Ishikawa (cell line): ENCODE data around the gene TMEM147.

Experiments used
- EGR1 ChIP-seq: IDR thresholded peaks from 2 replicates; pipeline ENCODE4 v1.6.1; 2012
- EP300 ChIP-seq: IDR thresholded peaks from 2 replicates; pipeline ENCODE4 v1.6.1; 2012; ENCODE audit warnings: borderline replicate concordance
- FOXM1 ChIP-seq: IDR thresholded peaks from 2 replicates; pipeline ENCODE4 v1.6.1; 2012; ENCODE audit warnings: low read depth, borderline replicate concordance
- REST ChIP-seq: IDR thresholded peaks from 2 replicates; pipeline ENCODE4 v1.6.1; 2012; ENCODE audit warnings: low read depth, mild to moderate bottlenecking
- TAF1 ChIP-seq: IDR thresholded peaks from 2 replicates; pipeline ENCODE4 v1.6.1; 2012; ENCODE audit warnings: low read depth, mild to moderate bottlenecking
- TCF12 ChIP-seq: IDR thresholded peaks from 2 replicates; pipeline ENCODE4 v1.6.1; 2012; ENCODE audit warnings: low read depth
- TEAD4 ChIP-seq: IDR thresholded peaks from 2 replicates; pipeline ENCODE4 v1.6.1; 2012
- YY1 ChIP-seq: IDR thresholded peaks from 2 replicates; pipeline ENCODE4 v1.6.1; 2012; ENCODE audit warnings: low read depth
- ZBTB7A ChIP-seq: IDR thresholded peaks from 2 replicates; pipeline ENCODE4 v1.6.1; 2012; ENCODE audit warnings: low read depth
- TF ChIP-seq, protein P1 (sequence below): IDR thresholded peaks from 2 replicates; pipeline ENCODE4 v1.6.1; 2012

DNA sequence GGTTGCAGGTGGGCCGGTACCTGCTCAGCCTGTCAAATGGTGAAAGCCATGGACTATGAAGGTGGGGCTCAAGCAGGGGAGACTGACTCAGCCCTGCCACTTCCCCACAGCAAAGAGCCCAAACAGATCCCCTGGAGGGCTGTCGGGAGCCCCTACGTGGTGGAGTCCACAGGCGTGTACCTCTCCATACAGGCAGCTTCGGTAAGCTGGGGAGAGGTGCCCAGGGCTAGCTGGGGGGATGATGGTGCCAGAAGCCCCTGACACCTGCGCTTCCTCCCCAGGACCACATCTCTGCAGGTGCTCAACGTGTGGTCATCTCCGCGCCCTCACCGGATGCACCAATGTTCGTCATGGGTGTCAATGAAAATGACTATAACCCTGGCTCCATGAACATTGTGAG lies 3.2 kb upstream of the TMEM147 start:
- no peak for TF ChIP-seq REST
- TF ChIP-seq, protein P1, sequence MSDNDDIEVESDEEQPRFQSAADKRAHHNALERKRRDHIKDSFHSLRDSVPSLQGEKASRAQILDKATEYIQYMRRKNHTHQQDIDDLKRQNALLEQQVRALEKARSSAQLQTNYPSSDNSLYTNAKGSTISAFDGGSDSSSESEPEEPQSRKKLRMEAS, result no peak
- no peak for TF ChIP-seq EP300
- TF ChIP-seq TEAD4, result no peak
- no peak for TF ChIP-seq TCF12
- no peak for TF ChIP-seq TAF1
- no peak for TF ChIP-seq YY1
- TF ChIP-seq FOXM1, result no peak
- no peak for TF ChIP-seq ZBTB7A
- no peak for TF ChIP-seq EGR1
